K562 (cell line): Measurements from ENCODE around the gene SH3BGR. TPM values are rescaled to one million over a fixed set of nuclear protein-coding genes. Genes with fewer than 3 reads are reported as not detected.

Experiments
- ATAC-seq: fragments of 200-7000 bp; cut with Tn5 transposase; 3 replicates; pipeline ENCODE4 v1.9.1; 2020; ENCODE audit warnings: moderate library complexity
- BruUV-seq: library from RNA; stranded (reverse); fragments of 400-500 nt; replicated peaks from 2 replicates; lab custom pipeline; 2021; lab: Mats Ljungman, UMichigan
- CTCF ChIA-PET: fragments of 300-600 bp; formaldehyde crosslinking; extraction: SDS; loops from one replicate; lab custom pipeline; 2021; ENCODE audit warnings: low intra/inter-chr PET ratio; lab: Yijun Ruan, JAX
- POLR2A ChIA-PET: fragments of 300-600, 350-650 bp; sonication (Branson Sonifier 250); formaldehyde crosslinking; extraction: SDS; loops from one replicate; lab custom pipeline; 2021; ENCODE audit warnings: antibody characterized with exemption, inconsistent platforms; lab: Yijun Ruan, JAX
- DNase-seq, 4 experiments: peaks; one replicate each; pipeline versions ENCODE4 v3.0.0 to v3.0.0-alpha.2; 2011 to 2018; ENCODE audit warnings: low spot score in 3 of 4, mixed read lengths in 3 of 4; ENCODE audit errors: extremely low read depth in 1 of 4
- FAIRE-seq: peaks from 2 replicates; lab custom pipeline; 2011; peaks lifted over from hg19 to GRCh38; lab: Jason Lieb, UNC
- H2AFZ ChIP-seq: 2 replicates; pipeline ENCODE4 v1.6.0; 2011; ENCODE audit warnings: low read depth, low read length, control low read depth, inconsistent platforms
- H3K27ac ChIP-seq: fragments of 200-600 bp; 3 replicates; pipeline ENCODE4 v1.8.0; 2011; ENCODE audit warnings: low read depth, mild to moderate bottlenecking, control low read depth, inconsistent platforms, low read length, moderate library complexity, mixed read lengths; ENCODE audit errors: extremely low read depth
- H3K27me3 ChIP-seq, 2 experiments: fragments of 300-600 bp in 1 of 2; 2 replicates in 1 of 2; 3 replicates in 1 of 2; pipeline versions ENCODE4 v1.6.0 to v1.8.0; 2011; ENCODE audit warnings: inconsistent platforms in 2 of 2, low read length in 2 of 2, mild to moderate bottlenecking in 1 of 2, mixed read lengths in 1 of 2, moderate library complexity in 1 of 2; ENCODE audit not compliant: control insufficient read depth in 2 of 2, insufficient read depth in 2 of 2
- H3K36me3 ChIP-seq: fragments of 300-600 bp; 3 replicates; pipeline ENCODE4 v1.8.0; 2011; ENCODE audit warnings: mild to moderate bottlenecking, low read length, inconsistent platforms; ENCODE audit not compliant: control insufficient read depth, insufficient read depth
- H3K4me1 ChIP-seq, 2 experiments: fragments of 200-600 bp in 1 of 2; replicated peaks in 1 of 2; 2 replicates in 1 of 2; 3 replicates in 1 of 2; pipeline versions ENCODE4 v1.5.1 to v1.8.0; 2011; ENCODE audit warnings: inconsistent platforms in 2 of 2, low read length in 2 of 2, mild to moderate bottlenecking in 1 of 2, mixed read lengths in 1 of 2, moderate library complexity in 1 of 2; ENCODE audit not compliant: control insufficient read depth in 2 of 2, insufficient read depth in 2 of 2
- H3K4me2 ChIP-seq: 2 replicates; pipeline ENCODE4 v1.6.1; 2011; ENCODE audit warnings: low read length, control low read depth, inconsistent platforms, mixed read lengths; ENCODE audit not compliant: insufficient read depth
- H3K4me3 ChIP-seq: fragments of 200-600 bp; sonication (generic), shearing (Covaris generic); 2 replicates; pipeline ENCODE4 v1.5.1; 2016; ENCODE audit warnings: control low read depth, inconsistent platforms
- H3K79me2 ChIP-seq: fragments of 200-600 bp; 3 replicates; pipeline ENCODE4 v1.8.0; 2011; ENCODE audit warnings: low read length, inconsistent platforms; ENCODE audit not compliant: control insufficient read depth, insufficient read depth
- H3K9ac ChIP-seq, 2 experiments: 2 replicates each; pipeline versions ENCODE4 v1.6.0 to v1.6.1; 2011; ENCODE audit warnings: low read depth in 2 of 2, low read length in 2 of 2, control low read depth in 1 of 2, inconsistent platforms in 1 of 2, mild to moderate bottlenecking in 1 of 2, mixed read lengths in 1 of 2; ENCODE audit not compliant: insufficient read depth in 1 of 2
- H3K9me1 ChIP-seq: one replicate; pipeline ENCODE4 v1.6.0; 2011; ENCODE audit warnings: inconsistent platforms, mild to moderate bottlenecking, low read length, moderate library complexity; ENCODE audit not compliant: control insufficient read depth, insufficient read depth
- H3K9me3 ChIP-seq: replicated peaks from 2 replicates; pipeline ENCODE4 v1.5.1; 2011; ENCODE audit warnings: low read depth, low read length, inconsistent platforms; ENCODE audit not compliant: control insufficient read depth, insufficient read depth
- H4K20me1 ChIP-seq: replicated peaks from 2 replicates; pipeline ENCODE4 v1.6.1; 2011; ENCODE audit warnings: low read length, inconsistent platforms, mixed read lengths; ENCODE audit not compliant: control insufficient read depth, insufficient read depth
- CBFB ChIP-seq: sonication (generic); formaldehyde crosslinking; IDR thresholded peaks from 2 replicates; pipeline ENCODE4 v1.4.0; 2020; ENCODE audit warnings: mild to moderate bottlenecking, missing genetic modification reagents
- CEBPB ChIP-seq: fragments of 450-650 bp; IDR thresholded peaks from 2 replicates; pipeline ENCODE4 v1.6.1; 2016; ENCODE audit warnings: missing genetic modification characterization, missing compliant biosample characterization
- CTCF ChIP-seq, 3 experiments: IDR thresholded peaks in 2 of 3; conservative IDR thresholded peaks in 1 of 3; 2 replicates each; pipeline ENCODE4 v1.5.1; 2011 to 2012; ENCODE audit warnings: low read length in 3 of 3, mild to moderate bottlenecking in 3 of 3, control low read depth in 2 of 3, improper control_type of control experiment in 1 of 3, inconsistent platforms in 1 of 3, low read depth in 1 of 3, mixed read lengths in 1 of 3, moderate library complexity in 1 of 3; ENCODE audit not compliant: insufficient read depth in 2 of 3
- FOXK1 ChIP-seq: sonication (generic); formaldehyde crosslinking; IDR thresholded peaks from 2 replicates; pipeline ENCODE4 v1.8.0; 2022; ENCODE audit warnings: missing genetic modification reagents, mild to moderate bottlenecking, borderline replicate concordance
- ZNF239 ChIP-seq: fragments of 250-450 bp; sonication (Bioruptor Pico); IDR thresholded peaks from 2 replicates; pipeline ENCODE4 v1.4.0; 2020; ENCODE audit warnings: mild to moderate bottlenecking
- WGBS: fragments of 100-300 bp; shearing (Covaris generic); methylation state at CpG from one replicate; pipeline ENCODE4 v1.1.6; 2016; ENCODE audit warnings: low coverage, mixed read lengths; ENCODE audit not compliant: insufficient coverage; ENCODE audit errors: missing lambda C conversion rate; 5-methylcytosine and 5-hydroxymethylcytosine counted together
- in situ Hi-C: fragments of 300-500 bp; cut with MboI; formaldehyde crosslinking; loops from 4 replicates; pipeline ENCODE4 v1.15.0; 2018; ENCODE audit warnings: inconsistent platforms, mixed read lengths
- intact Hi-C: fragments of 100-400 bp; cut with micrococcal nuclease; formaldehyde crosslinking; loops from 2 replicates; pipeline ENCODE4 v1.14.2; 2022
- polyA plus RNA-seq, 8 experiments: library from polyadenylated mRNA; depleted of rRNA in 4 of 8; stranded (reverse) in 5 of 8; unstranded in 3 of 8; fragments of >200 nt; fragmentation: Nextera tagmentation in 2 of 8; fragmentation: Illumina TruSeq in 1 of 8; extraction: Ambion mirVana in 2 of 8; extraction: Trizol in 1 of 8; gene quantifications; 2 replicates each; pipeline versions ENCODE4 v1.2.1 to v1.2.3, GENCODE V29; 2011 to 2014; ENCODE audit warnings: inconsistent platforms in 1 of 8, missing spikeins in 1 of 8
- total RNA-seq, 7 experiments: library from RNA; depleted of rRNA in 6 of 7; stranded (reverse); fragments of >200 nt in 6 of 7; fragmentation: Illumina TruSeq in 2 of 7; extraction: Trizol in 2 of 7; gene quantifications; 2 replicates each; pipeline versions ENCODE4 v1.2.1 to v1.2.3, GENCODE V29; 2011 to 2021; ENCODE audit warnings: low replicate concordance in 1 of 7

The SH3BGR gene
- total and polyA plus RNA-seq, 9 of the 15 experiments (the other 6 are each of a cell fraction or from before 2014, with no cell fraction given), result 6.6 to 42.9 (median 25.6) TPM

- Histone ChIP-seq H3K9me3 (0 out of 2 replicates have a peak, but pooled peaks cover 2% of the 10 kb centered on the region), H3K79me2 (no peaks in the 10 kb centered on the region), H4K20me1 (no peaks in the 10 kb centered on the region), H3K36me3 (no peaks in the 10 kb centered on the region), H3K9me1 (no peaks in the 10 kb centered on the region)
- no peak for FAIRE-seq
- DNase-seq, result no peak
- POLR2A ChIA-PET, result interaction anchor here (1.2 to 2.3 kb wide), 2 partner anchors 10 to 15 kb away, joined by 3 to 14 read pairs; partner anchors contain the start of gene LCA5L
- TF ChIP-seq FOXK1 (CRISPR knock-in tag) (0 out of 2 replicates have a peak, but pooled peaks have one; percentile 60), ZNF239 (CRISPR knock-in tag) (no peak), CBFB (CRISPR knock-in tag) (0 out of 2 replicates have a peak, but pooled peaks have one; percentile 44), CEBPB (tag) (peak; percentile 62), CTCF (IDR thresholded peaks at IDR 0.05 in 2 of 3, conservative IDR thresholded peaks at IDR 0.05 in 1 of 3; ENCODE audit: insufficient read depth in 2 of 3, low read depth in 1 of 3, low read length in 3 of 3) (no peak)
- TF ChIP-seq, all 486 proteins: peak for 3
- H3K9ac ChIP-seq, result no peak overlapping the region
- intact Hi-C loops (no loop called here), in situ Hi-C loops (no loop called here)
- BruUV-seq, result no TSS peak
- 0 out of 2 replicates have a peak overlapping the region, but pooled peaks have one; percentile 69 for H3K4me2 ChIP-seq
- CTCF ChIA-PET, result no interaction called here
- peaks cover 5 to 16% of the 10 kb centered on the region in 2 experiments; a peak in 4 of 5 replicates for H3K4me1 ChIP-seq
- H3K27me3 ChIP-seq, result no peaks in the 10 kb centered on the region
- no peak overlapping the region for H3K4me3 ChIP-seq
- no peak for ATAC-seq
- peak overlapping the region; percentile 9; the same call in 2 of the 3 replicates for H3K27ac ChIP-seq
- 97% methylated on average over 2 of the region's 2 CpGs for WGBS
- H2AFZ ChIP-seq, result 0 out of 2 replicates have a peak overlapping the region, but pooled peaks have one; percentile 88
These were observed 22.3 kb upstream of the SH3BGR start for GRCh38 chr21:39429445-39429844.
